Peyer's patch (tissue), 4 donors: ENCODE data around the gene ACSL6.

ENCODE experiments used
- CTCF ChIP-seq, 6 experiments: fragments of 450-650 bp in 4 of 6; fragments of 200-600 bp in 2 of 6; sonication (generic) in 1 of 6; IDR thresholded peaks; one replicate each; pipeline ENCODE4 v1.5.1; 2017 to 2019; ENCODE audit warnings: antibody characterized with exemption in 6 of 6, mild to moderate bottlenecking in 3 of 6, moderate library complexity in 1 of 6
- POLR2A ChIP-seq, 2 donors: fragments of 450-650 bp; IDR thresholded peaks; one replicate each; pipeline ENCODE4 v1.5.1; 2017; ENCODE audit warnings: antibody characterized with exemption in 2 of 2, mild to moderate bottlenecking in 2 of 2, moderate library complexity in 2 of 2

DNA sequence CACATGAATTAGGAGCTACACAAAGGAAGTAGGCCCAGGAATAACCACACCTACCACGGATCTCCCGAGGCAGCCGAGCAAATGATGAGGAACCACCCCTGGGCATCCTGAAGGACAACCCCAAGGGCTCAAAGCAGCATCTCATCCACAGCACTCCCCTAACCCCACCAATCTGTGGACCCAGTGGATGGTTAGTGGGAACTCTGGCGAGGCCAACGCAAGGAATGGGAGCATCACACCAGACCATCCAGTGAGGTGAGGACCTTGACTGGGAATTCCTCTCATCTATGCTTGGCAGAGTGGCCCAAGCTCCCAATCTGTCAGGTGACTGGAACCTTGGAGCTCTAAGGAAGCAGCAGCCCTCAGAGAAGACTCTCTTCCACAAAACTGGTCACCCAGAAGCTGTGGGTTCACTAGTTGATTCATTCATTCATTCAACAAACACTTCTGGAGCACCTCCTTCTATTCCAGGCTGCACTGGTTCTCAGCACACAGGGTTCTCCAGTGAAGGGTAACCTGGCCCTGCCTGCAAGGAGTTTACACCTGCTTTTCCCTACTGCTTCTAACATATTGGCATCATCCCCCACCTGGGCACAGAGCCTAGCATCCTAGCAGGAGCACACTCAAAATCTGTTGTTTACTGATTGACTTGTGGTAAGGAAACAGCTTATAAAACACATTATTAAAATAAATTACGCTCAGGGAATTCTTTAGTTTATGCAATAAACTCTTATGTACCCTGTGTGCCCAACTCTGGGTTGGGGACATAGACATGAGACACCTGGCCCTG, 4.9 kb downstream of the ACSL6 start:
- no peak for TF ChIP-seq CTCF (IDR thresholded peaks at IDR 0.05)
- no peak for TF ChIP-seq POLR2A (IDR thresholded peaks at IDR 0.05)
